Limb (tissue), 2 donors: ENCODE measurements around the gene PLA2G3.
"Not testable (repeated sequence)": the region's sequence is repeated elsewhere in the genome, so short reads cannot be mapped to it uniquely, and the experiment has no call there.

Experiments used
- DNase-seq, 2 donors: peaks; one replicate each; pipeline ENCODE4 v3.0.0-alpha.2; 2016; ENCODE audit errors: extremely low spot score in 2 of 2

The PLA2G3 gene

GRCh38 chr22:31124811-31125465 is 15.4 kb downstream of the PLA2G3 start:
- DNase-seq = no peak

- no peak for DNase-seq
Observed at GRCh38 chr22:31124290-31124689, 16.0 kb downstream of the PLA2G3 start.

GRCh38 chr22:31123292-31123602 is 17.1 kb downstream of the PLA2G3 start:
- no peak for DNase-seq

GRCh38 chr22:31122532-31123291 is 17.6 kb downstream of the PLA2G3 start, which contains the start of gene INPP5J:
TSS of gene INPP5J (plus strand) at chr22:31122966. CDS start at chr22:31123015, 49 bp downstream.
- DNase-seq = peak in 1 of 2 donors; percentile 68

- no peak for DNase-seq
Observed at GRCh38 chr22:31122196-31122531, 18.1 kb downstream of the PLA2G3 start.

- no peak for DNase-seq
Observed at GRCh38 chr22:31121403-31121802, 18.9 kb downstream of the PLA2G3 start.

GRCh38 chr22:31120642-31121041 is 19.7 kb downstream of the PLA2G3 start:
- DNase-seq = no peak

- no peak for DNase-seq
Observed at GRCh38 chr22:31120230-31120629, 20.1 kb downstream of the PLA2G3 start.

GRCh38 chr22:31119026-31119717 is 21.1 kb downstream of the PLA2G3 start:
- DNase-seq = peak in 1 of 2 donors; percentile 18

- DNase-seq = no peak
Observed at GRCh38 chr22:31118046-31118820, 22.1 kb downstream of the PLA2G3 start.

- not testable (repeated sequence) for DNase-seq
Observed at GRCh38 chr22:31112547-31113091, 27.7 kb downstream of the PLA2G3 start.

- DNase-seq = no peak
Observed at GRCh38 chr22:31107894-31108218, 32.5 kb downstream of the PLA2G3 start.

- DNase-seq = peak; percentile 91 to 94
Observed at GRCh38 chr22:31107178-31107893, 33.0 kb downstream of the PLA2G3 start, which contains the start of gene SELENOM. TSS of gene SELENOM (minus strand) at chr22:31107568. CDS start at chr22:31107505, 63 bp downstream.

- DNase-seq = no peak
Observed at GRCh38 chr22:31106731-31107177, 33.6 kb downstream of the PLA2G3 start.

- DNase-seq = peak in 1 of 2 donors; percentile 29
Observed at GRCh38 chr22:31106001-31106571, 34.2 kb downstream of the PLA2G3 start.

GRCh38 chr22:31105282-31105929 is 34.9 kb downstream of the PLA2G3 start:
- DNase-seq = peak in 1 of 2 donors; percentile 29

GRCh38 chr22:31104869-31105268 is 35.4 kb downstream of the PLA2G3 start:
- DNase-seq = peak in 1 of 2 donors; percentile 61

GRCh38 chr22:31103899-31104694 is 36.2 kb downstream of the PLA2G3 start:
- DNase-seq = peak in 1 of 2 donors; percentile 42

- DNase-seq = no peak
Observed at GRCh38 chr22:31103111-31103510, 37.2 kb downstream of the PLA2G3 start.
